ENCODE results near the gene FKBP2.

Gene FKBP2

DNA sequence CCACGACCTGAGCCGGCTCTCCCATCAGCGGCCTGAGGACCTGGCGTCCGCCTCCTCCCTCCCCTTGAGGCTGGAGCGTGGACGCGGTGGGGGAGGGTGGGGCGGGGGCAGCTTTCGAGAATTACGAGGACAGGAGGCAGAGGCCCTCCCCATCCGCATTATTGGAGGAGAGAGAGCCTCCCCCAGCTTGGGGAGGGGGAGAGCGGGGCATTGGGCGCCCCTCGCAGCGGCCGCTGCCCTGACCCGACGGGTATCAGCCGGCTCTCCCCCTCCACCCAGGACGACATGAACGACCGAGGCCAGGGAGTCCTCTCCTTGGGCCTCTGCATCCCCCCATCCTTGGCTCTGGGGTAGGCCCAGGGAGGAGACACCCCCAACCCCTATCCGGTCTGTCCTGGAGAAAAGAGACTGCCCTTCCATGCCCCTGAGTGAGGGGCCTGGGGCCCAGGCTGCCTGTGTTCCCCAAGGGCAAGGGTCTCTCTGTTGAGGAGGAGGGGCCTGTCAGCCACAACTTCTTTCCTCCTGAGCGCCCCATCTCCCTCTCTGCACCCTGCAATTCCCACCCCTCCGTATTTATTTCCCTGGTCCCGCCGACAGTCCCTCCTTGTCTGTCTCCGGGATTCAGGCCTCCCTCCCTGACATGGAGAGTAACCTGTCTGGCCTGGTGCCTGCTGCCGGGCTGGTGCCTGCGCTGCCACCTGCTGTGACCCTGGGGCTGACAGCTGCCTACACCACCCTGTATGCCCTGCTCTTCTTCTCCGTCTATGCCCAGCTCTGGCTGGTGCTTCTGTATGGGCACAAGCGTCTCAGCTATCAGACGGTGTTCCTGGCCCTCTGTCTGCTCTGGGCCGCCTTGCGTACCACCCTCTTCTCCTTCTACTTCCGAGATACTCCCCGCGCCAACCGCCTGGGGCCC, 45.2 kb downstream of the FKBP2 start:
- no peak for DNase-seq (ENCODE audit: low read depth)

DNA sequence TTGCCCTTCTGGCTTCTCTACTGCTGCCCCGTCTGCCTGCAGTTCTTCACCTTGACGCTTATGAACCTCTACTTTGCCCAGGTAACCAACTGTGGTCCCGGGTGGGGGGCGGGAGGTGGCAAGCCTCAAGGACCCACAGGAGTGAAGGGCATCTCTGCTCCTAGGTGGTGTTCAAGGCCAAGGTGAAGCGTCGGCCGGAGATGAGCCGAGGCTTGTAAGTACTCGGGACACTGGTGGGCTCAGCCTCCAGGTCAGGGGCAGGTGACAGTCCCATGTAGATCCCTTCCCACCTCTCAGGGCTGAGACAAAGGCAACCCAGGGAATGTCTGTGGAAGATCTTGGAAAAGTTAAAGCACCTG, 45.9 kb downstream of the FKBP2 start:
- no peak for DNase-seq (ENCODE audit: low read depth)

DNA sequence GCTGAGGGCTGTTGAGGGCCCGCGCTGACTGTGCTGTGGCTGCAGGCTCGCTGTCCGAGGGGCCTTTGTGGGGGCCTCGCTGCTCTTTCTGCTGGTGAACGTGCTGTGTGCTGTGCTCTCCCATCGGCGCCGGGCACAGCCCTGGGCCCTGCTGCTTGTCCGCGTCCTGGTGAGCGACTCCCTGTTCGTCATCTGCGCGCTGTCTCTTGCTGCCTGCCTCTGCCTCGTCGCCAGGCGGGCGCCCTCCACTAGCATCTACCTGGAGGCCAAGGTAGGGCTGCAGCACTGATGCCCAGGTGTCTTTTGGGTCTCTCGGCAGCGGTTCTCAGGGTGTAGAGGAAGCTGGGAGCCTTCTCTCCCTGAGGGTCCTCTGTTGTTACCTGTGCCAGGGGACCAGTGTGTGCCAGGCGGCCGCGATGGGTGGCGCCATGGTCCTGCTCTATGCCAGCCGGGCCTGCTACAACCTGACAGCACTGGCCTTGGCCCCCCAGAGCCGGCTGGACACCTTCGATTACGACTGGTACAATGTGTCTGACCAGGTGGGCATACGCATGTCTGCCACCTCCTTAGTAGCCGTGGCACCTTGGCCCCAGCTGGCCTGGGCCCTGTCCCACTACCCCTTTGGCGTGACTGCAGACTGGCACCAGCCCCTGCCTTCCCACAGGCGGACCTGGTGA, 46.9 kb downstream of the FKBP2 start:
- no peak for DNase-seq (ENCODE audit: low read depth)

- no peak for DNase-seq (ENCODE audit: low read depth)
Measured at GRCh38 chr11:64288353-64288750, 47.5 kb downstream of the FKBP2 start.

- DNase-seq (ENCODE audit: low read depth): no peak
Measured at GRCh38 chr11:64289002-64289564, 48.2 kb downstream of the FKBP2 start.

DNA sequence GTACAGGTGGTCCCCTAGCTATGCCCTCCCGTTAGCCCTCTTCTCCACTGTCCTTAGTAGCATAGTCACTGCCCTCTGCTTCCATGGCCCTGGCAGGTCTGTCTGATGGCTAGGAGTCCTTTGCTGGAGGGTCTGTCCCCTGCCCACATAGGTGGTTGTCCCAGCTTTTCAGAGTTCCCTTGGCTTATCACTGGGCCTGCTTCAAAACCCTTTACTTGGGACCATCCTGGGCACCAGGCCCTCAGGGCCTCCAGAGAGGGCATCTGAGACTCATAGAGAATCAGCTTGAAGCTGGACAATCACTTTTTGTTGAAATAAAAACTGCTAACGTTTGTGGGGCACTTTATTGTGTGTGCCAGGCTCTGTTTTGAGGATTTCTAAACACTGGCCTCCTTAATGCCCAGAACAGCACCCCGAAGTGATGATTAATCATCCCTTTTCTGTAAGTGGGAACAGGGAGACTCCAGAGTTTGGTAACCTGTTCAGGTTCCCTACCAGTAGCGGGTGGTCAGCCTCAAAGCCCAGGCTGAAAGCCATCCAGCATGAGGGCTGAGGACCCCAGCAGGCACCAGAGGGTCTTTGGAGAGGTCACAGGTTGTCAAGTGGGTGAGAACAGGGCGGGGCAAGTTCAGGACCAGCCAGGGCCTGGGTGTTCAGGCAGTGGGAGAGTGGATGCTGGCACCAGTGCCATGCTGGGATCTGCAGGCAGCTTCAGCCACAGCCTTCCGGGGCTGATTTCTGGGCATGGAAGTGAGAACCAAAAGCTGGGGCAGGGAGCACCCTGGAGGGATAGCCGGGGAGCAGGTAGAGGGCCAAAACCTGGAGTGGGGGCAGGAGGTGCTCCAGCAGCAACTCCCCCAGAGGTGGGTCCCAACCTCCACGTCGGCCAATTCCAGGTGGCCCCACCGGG, 49.7 kb downstream of the FKBP2 start:
- DNase-seq (ENCODE audit: low read depth): no peak

- DNase-seq (ENCODE audit: low read depth): no peak
Measured at GRCh38 chr11:64291262-64291751, 50.4 kb downstream of the FKBP2 start, which contains the start of gene KCNK4. Gene KCNK4, plus strand, starts transcription at chr11:64291302. Its CDS starts 1,717 bp downstream, at chr11:64293019.

DNA sequence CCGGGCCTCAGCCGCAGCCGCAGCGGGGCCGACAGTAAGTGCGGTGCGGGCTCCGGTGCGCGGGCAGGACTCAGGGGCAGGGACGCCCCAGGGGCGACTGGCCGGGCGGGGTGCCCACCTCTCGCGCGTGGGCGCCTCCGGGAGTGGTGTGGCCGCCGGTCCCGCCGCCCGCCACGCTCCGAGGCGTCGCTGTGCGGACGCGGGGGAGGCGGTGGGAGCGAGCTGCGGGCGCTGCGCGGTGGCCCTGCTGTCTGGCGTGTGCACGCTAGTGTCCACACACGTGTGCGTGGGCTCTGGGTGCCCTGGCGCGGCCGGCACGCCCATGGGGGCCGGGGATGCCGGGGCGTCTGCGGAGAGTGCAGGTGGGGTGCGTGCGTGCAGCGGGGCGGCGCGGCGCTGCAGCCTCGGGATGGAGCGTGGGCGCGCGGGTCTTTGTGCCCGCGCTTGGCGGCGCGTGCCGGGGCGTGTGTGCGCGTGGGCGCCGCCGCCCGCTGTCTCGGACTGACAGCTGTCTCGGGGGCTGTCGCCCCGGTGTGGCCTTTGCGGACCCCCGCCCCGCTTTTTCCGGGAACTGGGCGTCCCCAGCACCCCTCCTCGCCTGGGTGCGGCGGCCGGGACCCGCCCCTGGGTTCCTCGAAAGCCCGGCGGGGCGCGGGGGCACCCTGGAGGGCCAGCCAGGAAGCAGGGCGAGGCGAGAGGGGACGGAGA, 51.0 kb downstream of the FKBP2 start:
- no peak for DNase-seq (ENCODE audit: low read depth)

DNA sequence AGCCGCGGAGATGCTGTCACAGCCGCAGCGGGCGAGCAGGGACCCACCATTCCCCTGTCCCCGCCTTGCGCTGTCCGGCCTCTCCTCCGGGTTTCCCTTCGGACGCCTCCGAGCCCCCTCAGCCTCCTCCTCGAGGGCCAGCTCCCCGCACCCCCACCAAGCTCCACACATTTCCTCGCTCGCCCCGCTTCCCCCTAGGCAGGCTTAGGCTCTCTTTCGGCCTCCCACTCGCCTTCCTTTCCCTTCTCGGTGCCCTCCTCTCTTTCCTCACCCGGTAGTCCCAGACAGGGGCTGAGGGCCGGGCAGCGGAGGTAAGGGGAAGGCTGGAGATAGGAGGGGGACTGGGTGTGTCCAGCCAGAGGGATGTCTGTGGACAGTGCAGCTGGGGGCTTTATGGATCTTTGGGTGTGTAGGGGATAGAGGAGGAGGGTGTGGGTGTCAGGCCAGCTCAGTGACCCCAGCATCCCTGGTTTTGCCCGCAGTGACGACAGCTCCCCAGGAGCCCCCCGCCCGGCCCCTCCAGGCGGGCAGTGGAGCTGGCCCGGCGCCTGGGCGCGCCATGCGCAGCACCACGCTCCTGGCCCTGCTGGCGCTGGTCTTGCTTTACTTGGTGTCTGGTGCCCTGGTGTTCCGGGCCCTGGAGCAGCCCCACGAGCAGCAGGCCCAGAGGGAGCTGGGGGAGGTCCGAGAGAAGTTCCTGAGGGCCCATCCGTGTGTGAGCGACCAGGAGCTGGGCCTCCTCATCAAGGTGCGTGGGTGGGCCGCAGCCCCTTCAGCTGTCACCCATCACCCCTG, 51.8 kb downstream of the FKBP2 start:
- no peak for DNase-seq (ENCODE audit: low read depth)
